HepG2 (cell line): Measurements from ENCODE around the gene CROCC. TPM values are rescaled to one million over a fixed set of nuclear protein-coding genes. Genes with fewer than 3 reads are reported as not detected.
A peak's percentile ranks its signal among the peaks of the same experiment; 100 is the strongest.

ENCODE experiments used
- ATAC-seq: fragments of 200-7000 bp; cut with Tn5 transposase; 3 replicates; pipeline ENCODE4 v1.9.1; 2020; ENCODE audit warnings: mild to moderate bottlenecking, moderate library complexity
- BruUV-seq: library from RNA; stranded (reverse); fragments of 400-500 nt; replicated peaks from 2 replicates; lab custom pipeline; 2021; lab: Mats Ljungman, UMichigan
- CTCF ChIA-PET: fragments of 300-600 bp; formaldehyde crosslinking; extraction: SDS; loops from one replicate; lab custom pipeline; 2021; ENCODE audit warnings: low total read pairs, inconsistent platforms, low intra/inter-chr PET ratio; lab: Yijun Ruan, JAX
- POLR2A ChIA-PET: fragments of 350-600 bp; sonication (Branson Sonifier 250); formaldehyde crosslinking; loops from one replicate; lab custom pipeline; 2020; ENCODE audit warnings: antibody characterized with exemption, inconsistent platforms; lab: Yijun Ruan, JAX
- DNase-seq: peaks from one replicate; pipeline ENCODE4 v3.0.0-alpha.2; 2015; ENCODE audit warnings: low spot score
- FAIRE-seq: peaks from 3 replicates; lab custom pipeline; 2011; peaks lifted over from hg19 to GRCh38; lab: Jason Lieb, UNC
- H2AFZ ChIP-seq: one replicate; pipeline ENCODE4 v1.6.1; 2011; ENCODE audit warnings: low read length, inconsistent platforms
- H3K27ac ChIP-seq: fragments of 300-600 bp; 3 replicates; pipeline ENCODE4 v1.8.0; 2011; ENCODE audit warnings: mixed run types, mild to moderate bottlenecking, mixed read lengths, low read length, inconsistent platforms; ENCODE audit not compliant: insufficient read depth; ENCODE audit errors: extremely low read length
- H3K27me3 ChIP-seq, 2 experiments: fragments of 200-600 bp in 1 of 2; 2 replicates in 1 of 2; 3 replicates in 1 of 2; pipeline versions ENCODE4 v1.6.0 to v1.8.0; 2011; ENCODE audit warnings: low read length in 2 of 2, mild to moderate bottlenecking in 2 of 2, moderate library complexity in 2 of 2, inconsistent platforms in 1 of 2; ENCODE audit not compliant: insufficient read depth in 2 of 2, control insufficient read depth in 1 of 2
- H3K36me3 ChIP-seq, 2 experiments: fragments of 200-600 bp in 1 of 2; replicated peaks in 1 of 2; 2 replicates in 1 of 2; 3 replicates in 1 of 2; pipeline versions ENCODE4 v1.5.1 to v1.8.0; 2011; ENCODE audit warnings: low read length in 2 of 2, inconsistent platforms in 1 of 2; ENCODE audit not compliant: insufficient read depth in 2 of 2, control insufficient read depth in 1 of 2
- H3K4me1 ChIP-seq: 2 replicates; pipeline ENCODE4 v1.5.1; 2012; ENCODE audit warnings: low read length, inconsistent platforms; ENCODE audit not compliant: insufficient read depth
- H3K4me2 ChIP-seq: 2 replicates; pipeline ENCODE4 v1.6.0; 2011; ENCODE audit warnings: low read depth, low read length, inconsistent platforms
- H3K4me3 ChIP-seq, 3 experiments: fragments of 200-600 bp in 1 of 3; sonication (generic), shearing (Covaris generic) in 1 of 3; replicated peaks in 1 of 3; 2 replicates each; pipeline ENCODE4 v1.5.1; 2011 to 2016; ENCODE audit warnings: low read length in 3 of 3, inconsistent platforms in 2 of 3, low read depth in 2 of 3, mild to moderate bottlenecking in 2 of 3, control low read depth in 1 of 3, mixed read lengths in 1 of 3; ENCODE audit not compliant: insufficient read depth in 1 of 3
- H3K79me2 ChIP-seq: one replicate; pipeline ENCODE4 v1.6.1; 2011; ENCODE audit warnings: low read length, inconsistent platforms; ENCODE audit not compliant: insufficient read depth
- H3K9ac ChIP-seq: 2 replicates; pipeline ENCODE4 v1.6.0; 2011; ENCODE audit warnings: mild to moderate bottlenecking, low read depth, low read length, inconsistent platforms; ENCODE audit not compliant: insufficient read depth
- H3K9me3 ChIP-seq: 2 replicates; pipeline ENCODE4 v1.5.1; 2012; ENCODE audit warnings: mild to moderate bottlenecking, low read length
- H4K20me1 ChIP-seq: 2 replicates; pipeline ENCODE4 v1.6.0; 2011; ENCODE audit warnings: inconsistent platforms, mild to moderate bottlenecking, low read length, moderate library complexity; ENCODE audit not compliant: insufficient read depth
- AGO2 ChIP-seq: fragments of 200-400 bp; formaldehyde crosslinking; optimal IDR thresholded peaks from 2 replicates; pipeline ENCODE3; 2017; ENCODE audit warnings: mild to moderate bottlenecking, low read depth, low read length, moderate library complexity
- MTERF4 ChIP-seq: sonication (generic); formaldehyde crosslinking; IDR thresholded peaks from 2 replicates; pipeline ENCODE4 v1.8.0; 2023; ENCODE audit warnings: mild to moderate bottlenecking, missing genetic modification reagents
- PAF1 ChIP-seq: IDR thresholded peaks from 2 replicates; pipeline ENCODE4 v1.6.1; 2016; ENCODE audit warnings: missing genetic modification reagents, missing compliant biosample characterization
- SP140L ChIP-seq: sonication (generic); formaldehyde crosslinking; IDR thresholded peaks from 2 replicates; pipeline ENCODE4 v1.4.0; 2020; ENCODE audit warnings: missing genetic modification reagents, borderline replicate concordance
- WGBS: methylation state at CpG from one replicate; pipeline ENCODE4 v1.1.6; 2017; ENCODE audit warnings: low lambda C conversion rate; 5-methylcytosine and 5-hydroxymethylcytosine counted together
- in situ Hi-C: cut with HindIII; loops from 2 replicates; pipeline ENCODE4 v1.10.0; 2017; ENCODE audit warnings: low pct_unique_long_range_greater_than_20kb; ENCODE audit not compliant: extremely low pct_ligation_motif_present
- intact Hi-C: fragments of 100-400 bp; cut with micrococcal nuclease; formaldehyde crosslinking; loops from one replicate; pipeline ENCODE4 v1.10.0; 2022; ENCODE audit not compliant: unreplicated experiment
- polyA plus RNA-seq, 8 experiments: library from polyadenylated mRNA; depleted of rRNA in 3 of 8; stranded (reverse) in 7 of 8; unstranded in 1 of 8; fragments of >200 nt; fragmentation: Illumina TruSeq in 4 of 8; extraction: Trizol in 4 of 8; gene quantifications; 2 replicates each; pipeline versions ENCODE4 v1.2.1 to v1.2.3, GENCODE V29; 2011 to 2016; ENCODE audit warnings: low read depth in 4 of 8, missing spikeins in 1 of 8, mixed read lengths in 1 of 8; ENCODE audit not compliant: insufficient read depth in 1 of 8
- total RNA-seq, 5 experiments: library from RNA; depleted of rRNA; stranded (reverse); fragments of >200 nt; fragmentation: Illumina TruSeq; extraction: Trizol; gene quantifications; 2 replicates each; pipeline ENCODE4 v1.2.3, GENCODE V29; 2016; ENCODE audit warnings: low read depth in 1 of 5

The CROCC gene
- total and polyA plus RNA-seq, 2 of the 13 experiments (the other 11 are each of a cell fraction or from before 2014, with no cell fraction given): 7.8 to 15.5 TPM

DNA sequence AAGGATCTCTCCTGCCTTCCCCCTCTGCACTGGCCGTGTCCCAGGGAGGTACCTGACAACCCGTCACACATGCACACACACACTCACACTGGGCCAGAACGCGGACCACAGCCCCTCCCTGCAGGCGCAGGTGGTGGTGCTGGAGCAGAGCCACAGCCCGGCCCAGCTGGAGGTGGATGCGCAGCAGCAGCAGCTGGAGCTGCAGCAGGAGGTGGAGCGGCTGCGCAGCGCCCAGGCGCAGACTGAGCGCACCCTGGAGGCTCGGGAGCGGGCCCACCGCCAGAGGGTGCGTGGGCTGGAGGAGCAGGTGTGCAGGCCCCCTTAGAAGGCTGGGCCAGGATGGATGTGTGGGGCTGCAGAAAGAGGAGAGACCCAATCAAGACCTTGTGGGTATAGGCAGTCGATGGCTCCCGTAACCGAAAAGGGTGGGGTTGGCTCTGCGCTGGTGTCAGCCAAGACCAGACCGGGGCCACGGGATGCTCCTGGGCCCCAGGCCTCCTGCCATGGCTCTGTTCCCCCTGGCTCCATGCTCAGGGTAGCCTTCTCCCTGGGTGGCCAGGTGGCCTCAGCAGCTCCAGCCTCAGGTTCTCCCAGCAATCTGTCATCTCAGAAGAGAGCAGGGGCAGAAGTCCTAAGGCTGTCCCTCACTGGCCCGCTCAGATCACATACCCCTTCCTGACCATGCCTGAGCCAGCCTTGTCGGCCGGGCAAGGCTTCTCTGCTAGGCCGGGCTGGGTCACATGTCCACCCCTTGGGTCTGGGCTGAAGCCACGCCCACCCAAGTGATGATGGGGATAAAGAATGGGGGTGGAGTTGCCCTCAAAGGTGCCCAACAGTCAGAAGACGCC is 49.8 kb downstream of the CROCC start:
- FAIRE-seq (no peak), ATAC-seq (peak; percentile 19), DNase-seq (no peak)
- TF ChIP-seq AGO2: peak; percentile 28
- TF ChIP-seq MTERF4 (CRISPR knock-in tag): no peak
- no peak for TF ChIP-seq SP140L (CRISPR knock-in tag)
- no peak for TF ChIP-seq PAF1 (CRISPR knock-in tag)
- Histone ChIP-seq H3K36me3 (no peaks in the 10 kb centered on the region), H3K79me2 (no peaks in the 10 kb centered on the region), H3K9ac (no peak overlapping the region), H4K20me1 (no peaks in the 10 kb centered on the region; the same call in 1 of the 2 replicates), H3K27me3 (peaks cover 1 to 4% of the 10 kb centered on the region in 2 experiments; a peak in 2 of 5 replicates), H3K4me1 (no peaks in the 10 kb centered on the region), H3K9me3 (no peaks in the 10 kb centered on the region), H3K4me2 (no peak overlapping the region), H3K4me3 (no peak overlapping the region), H3K27ac (no peak overlapping the region), H2AFZ (no peak overlapping the region)
- in situ Hi-C loops: loop anchor here (25.0 kb wide), 1 partner anchor 266 kb away; the partner anchor contains the start of gene PADI3
- CTCF ChIA-PET: no interaction called here
- POLR2A ChIA-PET: no interaction called here
- 83% methylated on average over 19 of the region's 28 CpGs for WGBS
- BruUV-seq: no TSS peak
- intact Hi-C loops: no loop called here
